ENCODE results near the gene CRY2.

The CRY2 gene

GRCh38 chr11:45886816-45887520 lies 39.7 kb downstream of the CRY2 start:
- Histone ChIP-seq H2BK5ac (ENCODE audit: low read length) (no peak overlapping the region), H3K27me3 (ENCODE audit: insufficient read depth, low read length, poor library complexity) (no peaks in the 10 kb centered on the region), H3K9ac (ENCODE audit: low read length) (no peak overlapping the region), H3K27ac (ENCODE audit: low read depth, low read length) (no peak overlapping the region), H3K4me3 (ENCODE audit: low read length) (no peak overlapping the region), H3K4ac (ENCODE audit: low read depth, low read length) (no peak overlapping the region), H3K4me2 (ENCODE audit: low read length) (no peak overlapping the region), H3K79me2 (ENCODE audit: control insufficient read depth, insufficient read depth, low read length) (no peaks in the 10 kb centered on the region), H3K23ac (ENCODE audit: low read length) (no peak overlapping the region), H2BK120ac (ENCODE audit: low read depth, low read length) (no peak overlapping the region), H2BK15ac (replicated peaks; ENCODE audit: low read depth) (no peak overlapping the region), H3K4me1 (ENCODE audit: control insufficient read depth, low read depth, low read length) (no peaks in the 10 kb centered on the region), H4K5ac (ENCODE audit: low read length) (no peak overlapping the region), H3K79me1 (ENCODE audit: low read length) (no peaks in the 10 kb centered on the region), H2AK5ac (ENCODE audit: low read length) (no peak overlapping the region), H3K36me3 (ENCODE audit: control insufficient read depth, insufficient read depth, low read length) (no peaks in the 10 kb centered on the region), H3K56ac (ENCODE audit: low read length) (no peak overlapping the region), H4K8ac (ENCODE audit: low read depth, low read length) (no peak overlapping the region), H3K18ac (ENCODE audit: low read length) (no peak overlapping the region)
- DNase-seq = no peak
- no CpG with 5 or more reads among the region's 4 CpGs for WGBS (ENCODE audit: extremely low coverage, insufficient coverage, low lambda C conversion rate)

GRCh38 chr11:45887587-45887986 lies 40.3 kb downstream of the CRY2 start:
- H3K27me3 ChIP-seq (ENCODE audit: insufficient read depth, low read length, poor library complexity) = no peaks in the 10 kb centered on the region
- no peak overlapping the region for H3K9ac ChIP-seq (ENCODE audit: low read length)
- no peak overlapping the region for H2BK5ac ChIP-seq (ENCODE audit: low read length)
- H3K4me2 ChIP-seq (ENCODE audit: low read length) = no peak overlapping the region
- no peak overlapping the region for H3K23ac ChIP-seq (ENCODE audit: low read length)
- H3K79me1 ChIP-seq (ENCODE audit: low read length) = no peaks in the 10 kb centered on the region
- no peak overlapping the region for H2BK15ac ChIP-seq (replicated peaks; ENCODE audit: low read depth)
- H3K4me1 ChIP-seq (ENCODE audit: control insufficient read depth, low read depth, low read length) = no peaks in the 10 kb centered on the region
- no peak overlapping the region for H2AK5ac ChIP-seq (ENCODE audit: low read length)
- H3K36me3 ChIP-seq (ENCODE audit: control insufficient read depth, insufficient read depth, low read length) = no peaks in the 10 kb centered on the region
- H4K8ac ChIP-seq (ENCODE audit: low read depth, low read length) = no peak overlapping the region
- DNase-seq = no peak
- no peak overlapping the region for H3K18ac ChIP-seq (ENCODE audit: low read length)
- H2BK120ac ChIP-seq (ENCODE audit: low read depth, low read length) = no peak overlapping the region
- no peak overlapping the region for H3K56ac ChIP-seq (ENCODE audit: low read length)
- H3K4ac ChIP-seq (ENCODE audit: low read depth, low read length) = no peak overlapping the region
- H3K27ac ChIP-seq (ENCODE audit: low read depth, low read length) = no peak overlapping the region
- no peak overlapping the region for H3K4me3 ChIP-seq (ENCODE audit: low read length)
- WGBS (ENCODE audit: extremely low coverage, insufficient coverage, low lambda C conversion rate) = no CpG with 5 or more reads among the region's 10 CpGs
- no peak overlapping the region for H4K5ac ChIP-seq (ENCODE audit: low read length)
- H3K79me2 ChIP-seq (ENCODE audit: control insufficient read depth, insufficient read depth, low read length) = no peaks in the 10 kb centered on the region

- H3K18ac ChIP-seq (ENCODE audit: low read length) = no peak overlapping the region
- no peak overlapping the region for H2AK5ac ChIP-seq (ENCODE audit: low read length)
- H3K9ac ChIP-seq (ENCODE audit: low read length) = no peak overlapping the region
- H3K4ac ChIP-seq (ENCODE audit: low read depth, low read length) = no peak overlapping the region
- no peaks in the 10 kb centered on the region for H3K4me1 ChIP-seq (ENCODE audit: control insufficient read depth, low read depth, low read length)
- no peaks in the 10 kb centered on the region for H3K79me1 ChIP-seq (ENCODE audit: low read length)
- H2BK120ac ChIP-seq (ENCODE audit: low read depth, low read length) = no peak overlapping the region
- H3K79me2 ChIP-seq (ENCODE audit: control insufficient read depth, insufficient read depth, low read length) = no peaks in the 10 kb centered on the region
- H3K23ac ChIP-seq (ENCODE audit: low read length) = no peak overlapping the region
- no peak overlapping the region for H4K8ac ChIP-seq (ENCODE audit: low read depth, low read length)
- no peak overlapping the region for H3K4me3 ChIP-seq (ENCODE audit: low read length)
- H3K36me3 ChIP-seq (ENCODE audit: control insufficient read depth, insufficient read depth, low read length) = no peaks in the 10 kb centered on the region
- no peak overlapping the region for H2BK5ac ChIP-seq (ENCODE audit: low read length)
- H2BK15ac ChIP-seq (replicated peaks; ENCODE audit: low read depth) = no peak overlapping the region
- H3K56ac ChIP-seq (ENCODE audit: low read length) = no peak overlapping the region
- WGBS (ENCODE audit: extremely low coverage, insufficient coverage, low lambda C conversion rate) = no CpG with 5 or more reads among the region's 8 CpGs
- no peak overlapping the region for H4K5ac ChIP-seq (ENCODE audit: low read length)
- no peak for DNase-seq
- H3K27me3 ChIP-seq (ENCODE audit: insufficient read depth, low read length, poor library complexity) = no peaks in the 10 kb centered on the region
- no peak overlapping the region for H3K27ac ChIP-seq (ENCODE audit: low read depth, low read length)
- no peak overlapping the region for H3K4me2 ChIP-seq (ENCODE audit: low read length)
These were observed 42.3 kb downstream of the CRY2 start for GRCh38 chr11:45889555-45889954.

- no peak overlapping the region for H3K18ac ChIP-seq (ENCODE audit: low read length)
These were observed 42.7 kb downstream of the CRY2 start for GRCh38 chr11:45889966-45890365.

GRCh38 chr11:45890886-45891550 lies 43.7 kb downstream of the CRY2 start:
- no peak overlapping the region for H4K5ac ChIP-seq (ENCODE audit: low read length)
- H3K36me3 ChIP-seq (ENCODE audit: control insufficient read depth, insufficient read depth, low read length) = no peaks in the 10 kb centered on the region
- H3K4me1 ChIP-seq (ENCODE audit: control insufficient read depth, low read depth, low read length) = no peaks in the 10 kb centered on the region
- no peaks in the 10 kb centered on the region for H3K79me1 ChIP-seq (ENCODE audit: low read length)
- no peak overlapping the region for H3K56ac ChIP-seq (ENCODE audit: low read length)
- no peak overlapping the region for H2BK5ac ChIP-seq (ENCODE audit: low read length)
- DNase-seq = no peak
- H3K4me3 ChIP-seq (ENCODE audit: low read length) = no peak overlapping the region
- no peaks in the 10 kb centered on the region for H3K27me3 ChIP-seq (ENCODE audit: insufficient read depth, low read length, poor library complexity)
- H2AK5ac ChIP-seq (ENCODE audit: low read length) = no peak overlapping the region
- no peak overlapping the region for H3K4ac ChIP-seq (ENCODE audit: low read depth, low read length)
- no peak overlapping the region for H3K4me2 ChIP-seq (ENCODE audit: low read length)
- H3K18ac ChIP-seq (ENCODE audit: low read length) = no peak overlapping the region
- no peaks in the 10 kb centered on the region for H3K79me2 ChIP-seq (ENCODE audit: control insufficient read depth, insufficient read depth, low read length)
- no peak overlapping the region for H2BK120ac ChIP-seq (ENCODE audit: low read depth, low read length)
- no peak overlapping the region for H3K9ac ChIP-seq (ENCODE audit: low read length)
- no CpG with 5 or more reads among the region's 9 CpGs for WGBS (ENCODE audit: extremely low coverage, insufficient coverage, low lambda C conversion rate)
- no peak overlapping the region for H3K27ac ChIP-seq (ENCODE audit: low read depth, low read length)
- no peak overlapping the region for H2BK15ac ChIP-seq (replicated peaks; ENCODE audit: low read depth)
- H3K23ac ChIP-seq (ENCODE audit: low read length) = no peak overlapping the region
- no peak overlapping the region for H4K8ac ChIP-seq (ENCODE audit: low read depth, low read length)

More at GRCh38 chr11:45889966-45890365, 42.7 kb downstream of the CRY2 start:
- Histone ChIP-seq H3K4me2 (ENCODE audit: low read length) (no peak overlapping the region), H3K36me3 (ENCODE audit: control insufficient read depth, insufficient read depth, low read length) (no peaks in the 10 kb centered on the region), H3K4me3 (ENCODE audit: low read length) (no peak overlapping the region), H2AK5ac (ENCODE audit: low read length) (no peak overlapping the region), H2BK15ac (replicated peaks; ENCODE audit: low read depth) (no peak overlapping the region), H4K8ac (ENCODE audit: low read depth, low read length) (no peak overlapping the region), H3K79me1 (ENCODE audit: low read length) (no peaks in the 10 kb centered on the region), H4K5ac (ENCODE audit: low read length) (no peak overlapping the region), H3K9ac (ENCODE audit: low read length) (no peak overlapping the region), H2BK5ac (ENCODE audit: low read length) (no peak overlapping the region), H3K4me1 (ENCODE audit: control insufficient read depth, low read depth, low read length) (no peaks in the 10 kb centered on the region), H3K27me3 (ENCODE audit: insufficient read depth, low read length, poor library complexity) (no peaks in the 10 kb centered on the region), H3K23ac (ENCODE audit: low read length) (no peak overlapping the region), H3K4ac (ENCODE audit: low read depth, low read length) (no peak overlapping the region), H3K56ac (ENCODE audit: low read length) (no peak overlapping the region), H2BK120ac (ENCODE audit: low read depth, low read length) (no peak overlapping the region), H3K27ac (ENCODE audit: low read depth, low read length) (no peak overlapping the region), H3K79me2 (ENCODE audit: control insufficient read depth, insufficient read depth, low read length) (no peaks in the 10 kb centered on the region)
- DNase-seq = no peak
- no CpG with 5 or more reads among the region's 9 CpGs for WGBS (ENCODE audit: extremely low coverage, insufficient coverage, low lambda C conversion rate)

Measured in mesendoderm (in vitro differentiated cells).